Effector CD8-positive, alpha-beta T cell (primary cell): ENCODE data around the gene AGT.

Experiments
- DNase-seq: peaks from one replicate; lab custom pipeline; 2025; lab: John Stamatoyannopoulos, UW
- total RNA-seq, 4 experiments: gene quantifications; one replicate each; lab custom pipeline; 2026; lab: John Stamatoyannopoulos, UW

AGT gene
- total RNA-seq, result 0 to 0.18 (median 0.04) reads per million in 4 experiments

- no peak for DNase-seq
These were observed at the start of gene AGT for GRCh38 chr1:230713915-230714764. Gene AGT (minus strand): TSS chr1:230714122. CDS start chr1:230710823, 3,299 bp downstream.

- DNase-seq, result no peak
These were observed 47.7 kb upstream of the AGT start for GRCh38 chr1:230761443-230762167.

- no peak for DNase-seq
These were observed 46.5 kb upstream of the AGT start for GRCh38 chr1:230760360-230760827.

- no peak for DNase-seq
These were observed 45.6 kb upstream of the AGT start for GRCh38 chr1:230759369-230760065.

- DNase-seq, result no peak
These were observed 44.9 kb upstream of the AGT start for GRCh38 chr1:230758709-230759368.

- DNase-seq, result no peak
These were observed 44.2 kb upstream of the AGT start for GRCh38 chr1:230757856-230758708.

GRCh38 chr1:230754796-230755195 lies 40.9 kb upstream of the AGT start:
- no peak for DNase-seq

- DNase-seq, result no peak
These were observed 39.8 kb upstream of the AGT start for GRCh38 chr1:230753586-230754251.

- DNase-seq, result no peak
These were observed 39.3 kb upstream of the AGT start for GRCh38 chr1:230753191-230753585.

- DNase-seq, result no peak
These were observed 38.5 kb upstream of the AGT start for GRCh38 chr1:230752407-230752806.

- no peak for DNase-seq
These were observed 37.2 kb upstream of the AGT start for GRCh38 chr1:230750986-230751625.

- no peak for DNase-seq
These were observed 36.7 kb upstream of the AGT start for GRCh38 chr1:230750576-230750975.

GRCh38 chr1:230749635-230750034 lies 35.7 kb upstream of the AGT start:
- no peak for DNase-seq

GRCh38 chr1:230749150-230749549 lies 35.2 kb upstream of the AGT start:
- no peak for DNase-seq

- no peak for DNase-seq
These were observed 34.2 kb upstream of the AGT start for GRCh38 chr1:230747890-230748800.

- no peak for DNase-seq
These were observed 33.3 kb upstream of the AGT start, which contains the start of gene CAPN9 for GRCh38 chr1:230747127-230747730. Gene CAPN9 (plus strand): TSS chr1:230747388. CDS start chr1:230747497, 109 bp downstream.

- no peak for DNase-seq
These were observed 32.7 kb upstream of the AGT start for GRCh38 chr1:230746617-230747016.

GRCh38 chr1:230745071-230745470 lies 31.1 kb upstream of the AGT start:
- no peak for DNase-seq
